C1 segment of cervical spinal cord (tissue), 14 donors: Measurements from ENCODE around the gene MGAM2.

Experiments used
- DNase-seq, 14 donors: peaks; one replicate each; lab custom pipeline; 2025; lab: John Stamatoyannopoulos, UW

The MGAM2 gene

GRCh38 chr7:142176901-142177300, 65.4 kb downstream of the MGAM2 start:
- DNase-seq: no peak

GRCh38 chr7:142177869-142178268, 66.4 kb downstream of the MGAM2 start:
- DNase-seq: no peak

GRCh38 chr7:142180426-142180825, 68.9 kb downstream of the MGAM2 start:
- no peak for DNase-seq

GRCh38 chr7:142181211-142181610, 69.7 kb downstream of the MGAM2 start:
- no peak for DNase-seq

GRCh38 chr7:142181966-142182365, 70.4 kb downstream of the MGAM2 start:
- DNase-seq: no peak

GRCh38 chr7:142185069-142185468, 73.6 kb downstream of the MGAM2 start:
- no peak for DNase-seq

- no peak for DNase-seq
Observed at GRCh38 chr7:142185801-142186200, 74.3 kb downstream of the MGAM2 start.

- DNase-seq: no peak
Observed at GRCh38 chr7:142188154-142188553, 76.6 kb downstream of the MGAM2 start.

- no peak for DNase-seq
Observed at GRCh38 chr7:142188846-142189245, 77.3 kb downstream of the MGAM2 start.

GRCh38 chr7:142194201-142194600, 82.7 kb downstream of the MGAM2 start:
- DNase-seq: no peak

GRCh38 chr7:142196066-142196840, 84.7 kb downstream of the MGAM2 start:
- DNase-seq: no peak

GRCh38 chr7:142200206-142200605, 88.7 kb downstream of the MGAM2 start:
- no peak for DNase-seq

- DNase-seq: no peak
Observed at GRCh38 chr7:142228537-142229104, 117.1 kb downstream of the MGAM2 start.

- DNase-seq: no peak
Observed at GRCh38 chr7:142231716-142232115, 120.2 kb downstream of the MGAM2 start.

GRCh38 chr7:142240546-142240945, 129.0 kb downstream of the MGAM2 start:
- no peak for DNase-seq

GRCh38 chr7:142243823-142244222, 132.3 kb downstream of the MGAM2 start:
- DNase-seq: no peak

- DNase-seq: no peak
Observed at GRCh38 chr7:142248166-142249160, 136.9 kb downstream of the MGAM2 start.

- no peak for DNase-seq
Observed at GRCh38 chr7:142249918-142250317, 138.4 kb downstream of the MGAM2 start.

- no peak for DNase-seq
Observed at GRCh38 chr7:142250705-142251104, 139.2 kb downstream of the MGAM2 start.

- no peak for DNase-seq
Observed at GRCh38 chr7:142257958-142258357, 146.4 kb downstream of the MGAM2 start, which contains the start of gene PRSS58. Gene PRSS58 (minus strand): TSS chr7:142258058. CDS start chr7:142257707, 351 bp downstream.

- DNase-seq: no peak
Observed at GRCh38 chr7:142263598-142264380, 152.3 kb downstream of the MGAM2 start.
